ENCODE measurements around the gene MSX1.
A peak's percentile ranks its signal among the peaks of the same experiment; 100 is the strongest.

- TF ChIP-seq POLR2AphosphoS5 (IDR thresholded peaks at IDR 0.05; ENCODE audit: low read depth) = no peak
- no peak for TF ChIP-seq CTCF (conservative IDR thresholded peaks at IDR 0.05; ENCODE audit: low read depth in 2 of 2)
- peak; percentile 90 for TF ChIP-seq EZH2 (IDR thresholded peaks at IDR 0.05; ENCODE audit: low read depth, unreplicated experiment)
- no peak for TF ChIP-seq ZNF331 (CRISPR knock-in tag; IDR thresholded peaks at IDR 0.05; ENCODE audit: low read depth)
- no peak for TF ChIP-seq REST (IDR thresholded peaks at IDR 0.05; ENCODE audit: unreplicated experiment)
- peak; percentile 95 for TF ChIP-seq EZH2phosphoT487 (IDR thresholded peaks at IDR 0.05; ENCODE audit: unreplicated experiment)
- TF ChIP-seq NANOG (IDR thresholded peaks at IDR 0.05; ENCODE audit: borderline replicate concordance) = no peak
- no peak for TF ChIP-seq CREB1 (CRISPR knock-in tag; IDR thresholded peaks at IDR 0.05; ENCODE audit: low read depth)
- TF ChIP-seq ETS1 (IDR thresholded peaks at IDR 0.05) = no peak
- no peak for TF ChIP-seq STAT1 (IDR thresholded peaks at IDR 0.05; ENCODE audit: unreplicated experiment)
Observed at GRCh38 chr4:4869731-4870571, 10.5 kb downstream of the MSX1 start.

All from GM23338 (cell line).